Esophagus squamous epithelium (tissue), 4 donors: ENCODE measurements around the gene SVOPL.

Source experiments
- POLR2A ChIP-seq, 4 donors: fragments of 450-650 bp; IDR thresholded peaks; one replicate each; pipeline ENCODE4 v1.6.1; 2017; ENCODE audit warnings: antibody characterized with exemption in 4 of 4, mild to moderate bottlenecking in 4 of 4, moderate library complexity in 3 of 4
- TF ChIP-seq, protein P1 (sequence below), 6 experiments: fragments of 450-650 bp in 4 of 6; fragments of 200-600 bp in 2 of 6; sonication (generic) in 2 of 6; IDR thresholded peaks; one replicate each; pipeline ENCODE4 v1.5.1; 2016 to 2019; ENCODE audit warnings: antibody characterized with exemption in 6 of 6, mild to moderate bottlenecking in 4 of 6, moderate library complexity in 4 of 6

DNA sequence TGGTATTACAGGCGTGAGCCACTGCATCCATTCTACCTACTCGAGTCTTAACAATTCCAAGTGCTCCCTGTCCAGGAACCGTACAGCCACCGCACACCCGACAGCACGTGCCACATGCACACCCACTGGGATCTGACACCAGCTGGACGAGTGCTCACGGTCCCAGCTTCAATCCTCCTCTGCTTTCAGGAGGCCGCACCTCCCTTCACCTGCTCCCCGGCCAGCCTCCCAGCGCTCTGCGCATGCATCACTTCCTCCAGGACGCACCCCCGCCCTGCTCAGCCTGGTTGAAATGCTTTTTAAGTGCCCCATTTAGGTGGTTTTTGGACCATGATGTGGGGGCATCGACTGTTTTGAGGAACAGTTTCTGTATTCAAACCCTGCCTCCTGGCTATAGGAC lies 49.3 kb upstream of the SVOPL start:
- TF ChIP-seq, protein P1, sequence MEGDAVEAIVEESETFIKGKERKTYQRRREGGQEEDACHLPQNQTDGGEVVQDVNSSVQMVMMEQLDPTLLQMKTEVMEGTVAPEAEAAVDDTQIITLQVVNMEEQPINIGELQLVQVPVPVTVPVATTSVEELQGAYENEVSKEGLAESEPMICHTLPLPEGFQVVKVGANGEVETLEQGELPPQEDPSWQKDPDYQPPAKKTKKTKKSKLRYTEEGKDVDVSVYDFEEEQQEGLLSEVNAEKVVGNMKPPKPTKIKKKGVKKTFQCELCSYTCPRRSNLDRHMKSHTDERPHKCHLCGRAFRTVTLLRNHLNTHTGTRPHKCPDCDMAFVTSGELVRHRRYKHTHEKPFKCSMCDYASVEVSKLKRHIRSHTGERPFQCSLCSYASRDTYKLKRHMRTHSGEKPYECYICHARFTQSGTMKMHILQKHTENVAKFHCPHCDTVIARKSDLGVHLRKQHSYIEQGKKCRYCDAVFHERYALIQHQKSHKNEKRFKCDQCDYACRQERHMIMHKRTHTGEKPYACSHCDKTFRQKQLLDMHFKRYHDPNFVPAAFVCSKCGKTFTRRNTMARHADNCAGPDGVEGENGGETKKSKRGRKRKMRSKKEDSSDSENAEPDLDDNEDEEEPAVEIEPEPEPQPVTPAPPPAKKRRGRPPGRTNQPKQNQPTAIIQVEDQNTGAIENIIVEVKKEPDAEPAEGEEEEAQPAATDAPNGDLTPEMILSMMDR (IDR thresholded peaks at IDR 0.05) = no peak
- no peak for TF ChIP-seq POLR2A (IDR thresholded peaks at IDR 0.05)
